ENCODE data around the gene DGAT2.

DGAT2 gene

DNA sequence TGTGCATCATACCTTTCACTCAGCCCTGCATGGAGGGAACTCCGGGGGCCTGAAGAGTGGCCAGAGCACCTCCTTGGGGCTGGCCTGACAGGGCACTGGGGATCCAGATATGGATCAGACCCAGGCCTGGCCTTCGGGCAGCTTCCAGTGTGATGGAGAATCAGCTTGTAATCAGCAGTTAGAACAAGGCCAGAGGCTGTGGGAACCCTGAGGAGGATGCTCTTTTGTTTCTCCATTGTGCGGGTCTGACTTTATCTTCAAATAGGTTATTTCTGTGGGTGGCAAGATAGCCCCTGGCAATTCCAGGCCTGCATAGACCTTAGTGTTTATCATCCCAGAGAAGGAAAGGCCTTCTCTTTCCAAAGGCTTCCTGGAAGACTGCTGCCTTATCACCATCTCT is 12.3 kb downstream of the DGAT2 start:
- no peak for DNase-seq (ENCODE audit: low read depth)

DNA sequence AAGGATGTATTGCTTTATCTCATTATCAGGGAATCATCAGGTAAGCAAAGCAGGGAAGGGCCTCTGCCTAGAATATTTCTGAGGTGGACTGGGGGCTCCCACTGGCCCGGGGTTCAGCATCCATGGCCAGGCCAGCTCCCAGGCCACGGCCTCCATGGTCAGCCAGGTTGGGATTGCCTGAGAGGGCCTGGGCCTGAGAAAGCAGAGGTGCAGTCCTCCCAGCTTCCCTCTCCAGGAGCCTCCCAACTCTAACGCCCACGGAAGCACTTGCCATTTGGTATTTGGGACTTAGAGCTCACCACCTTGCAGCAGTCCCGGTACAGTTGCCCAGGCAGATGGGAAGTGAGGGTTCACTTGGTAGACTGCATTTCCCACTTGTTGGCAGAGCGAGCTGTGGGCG is 12.7 kb downstream of the DGAT2 start:
- no peak for DNase-seq (ENCODE audit: low read depth)

DNA sequence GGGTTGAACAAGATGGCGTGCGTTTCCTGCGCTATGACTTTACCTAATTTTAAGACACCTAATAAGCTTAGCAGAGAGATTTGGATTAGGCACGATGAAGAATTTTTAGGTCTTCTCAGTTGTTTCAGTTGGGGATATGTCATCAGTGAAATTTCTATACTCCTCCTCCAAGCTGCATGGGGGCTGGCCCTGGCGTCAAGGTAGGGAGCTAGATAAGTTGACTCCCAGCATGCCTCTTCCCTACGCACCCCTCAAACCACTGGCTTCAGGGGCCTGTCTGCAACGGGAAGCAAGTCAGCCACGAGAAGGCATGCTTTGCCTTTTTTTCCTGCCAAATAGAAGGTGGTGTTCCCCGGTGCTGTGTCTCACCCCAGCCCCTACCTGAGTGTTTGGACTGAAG is 13.3 kb downstream of the DGAT2 start:
- DNase-seq (ENCODE audit: low read depth): no peak

DNA sequence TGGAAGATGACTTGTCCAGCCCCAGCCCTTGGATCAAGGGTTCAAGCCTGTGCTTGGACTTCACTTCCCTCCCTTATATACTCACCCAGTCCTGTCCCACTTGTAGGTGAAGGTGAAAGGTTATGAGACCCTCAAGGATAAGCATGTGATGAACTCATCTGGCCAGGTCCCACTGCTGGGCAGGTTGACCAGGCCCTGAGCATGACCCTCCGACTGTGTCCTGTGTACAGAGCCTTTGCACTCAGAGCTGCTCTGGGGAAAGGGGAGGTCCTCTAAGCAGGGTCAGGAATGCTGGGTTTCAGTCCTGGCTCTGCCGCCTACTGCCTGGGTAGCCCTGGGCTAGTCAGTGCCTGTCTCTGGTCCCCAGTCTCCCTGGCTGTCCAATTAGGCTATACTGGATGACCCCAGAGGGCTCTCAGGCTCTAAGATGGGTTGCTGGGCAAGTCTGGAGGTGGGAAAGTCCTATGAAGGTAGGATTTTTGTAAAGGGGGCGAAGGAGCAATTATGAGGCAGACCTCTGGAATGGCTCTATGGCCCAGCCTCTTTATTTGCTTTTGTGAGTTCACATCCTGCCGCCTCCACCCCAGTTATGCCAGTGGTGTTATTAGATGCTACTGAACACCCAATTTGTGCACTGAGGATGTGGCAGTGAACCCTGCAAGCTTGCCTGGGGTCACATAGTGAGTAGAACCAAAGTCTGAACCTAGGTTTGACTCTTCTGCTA is 14.1 kb downstream of the DGAT2 start:
- no peak for DNase-seq (ENCODE audit: low read depth)

DNA sequence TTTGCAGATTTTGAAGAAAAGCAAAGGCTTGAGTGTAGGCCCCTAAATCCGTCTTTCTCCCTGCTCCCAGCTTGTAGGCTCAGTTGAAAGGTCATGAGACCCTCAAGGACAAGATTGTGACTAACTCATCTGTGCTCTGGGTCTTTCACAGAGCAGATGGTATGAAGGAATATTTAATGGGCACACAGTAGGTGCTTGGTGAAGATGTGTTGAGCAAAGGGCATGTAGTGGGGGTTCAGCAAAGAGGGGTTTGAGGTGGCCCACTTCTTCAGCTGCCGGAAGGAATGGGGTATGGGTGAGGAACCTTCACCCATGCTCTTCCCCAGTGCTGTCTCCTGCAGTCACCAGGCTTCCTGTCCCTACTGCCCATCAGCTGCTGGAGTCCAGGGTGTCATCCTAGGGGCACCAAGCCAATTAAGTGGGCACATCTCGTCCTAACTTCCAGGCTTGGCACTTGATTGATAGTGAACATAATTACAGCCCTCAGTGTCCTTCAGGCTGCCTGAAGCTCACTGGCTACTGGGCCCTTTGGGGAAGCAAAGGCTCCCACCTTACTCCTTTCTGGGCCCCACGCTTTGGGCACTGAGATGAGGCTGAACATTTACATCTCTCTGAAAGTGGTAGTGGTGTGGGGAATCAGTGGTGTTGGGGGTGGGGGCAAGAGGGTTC is 15.0 kb downstream of the DGAT2 start:
- no peak for DNase-seq (ENCODE audit: low read depth)

DNA sequence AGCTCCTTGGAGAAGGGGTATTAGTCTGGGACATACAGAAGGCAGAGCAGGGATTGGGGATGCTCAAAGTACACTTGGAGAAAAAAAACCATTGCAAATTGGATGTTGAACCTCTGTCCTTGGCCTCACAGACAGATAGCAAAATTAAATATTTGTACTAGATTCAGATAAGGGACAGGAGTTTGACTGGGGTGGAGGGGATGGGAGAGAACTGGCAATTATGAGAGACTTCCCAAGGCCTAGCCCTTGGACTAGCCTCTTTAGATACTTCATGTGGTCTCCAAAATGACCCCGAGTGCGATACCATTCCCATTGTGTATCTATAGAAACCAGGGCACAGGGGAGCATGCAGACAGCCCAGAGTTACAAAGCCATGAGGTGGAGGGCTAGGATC is 15.5 kb downstream of the DGAT2 start:
- no peak for DNase-seq (ENCODE audit: low read depth)

DNA sequence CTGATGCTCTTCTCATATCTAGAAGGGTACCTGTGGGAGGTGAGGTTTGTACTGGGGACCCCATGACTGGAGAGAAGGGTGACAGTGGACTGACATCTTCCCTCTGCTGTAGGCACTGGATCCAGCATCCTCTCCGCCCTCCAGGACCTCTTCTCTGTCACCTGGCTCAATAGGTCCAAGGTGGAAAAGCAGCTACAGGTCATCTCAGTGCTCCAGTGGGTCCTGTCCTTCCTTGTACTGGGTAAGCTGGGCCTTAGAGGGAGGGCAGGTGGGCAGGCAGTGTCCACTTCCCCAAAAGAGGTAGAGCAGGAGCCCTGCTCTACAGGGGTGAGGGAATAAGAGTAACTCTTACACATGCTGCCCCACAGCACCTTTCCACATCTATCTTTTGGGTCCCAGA is 15.9 kb downstream of the DGAT2 start:
- DNase-seq (ENCODE audit: low read depth): no peak

DNA sequence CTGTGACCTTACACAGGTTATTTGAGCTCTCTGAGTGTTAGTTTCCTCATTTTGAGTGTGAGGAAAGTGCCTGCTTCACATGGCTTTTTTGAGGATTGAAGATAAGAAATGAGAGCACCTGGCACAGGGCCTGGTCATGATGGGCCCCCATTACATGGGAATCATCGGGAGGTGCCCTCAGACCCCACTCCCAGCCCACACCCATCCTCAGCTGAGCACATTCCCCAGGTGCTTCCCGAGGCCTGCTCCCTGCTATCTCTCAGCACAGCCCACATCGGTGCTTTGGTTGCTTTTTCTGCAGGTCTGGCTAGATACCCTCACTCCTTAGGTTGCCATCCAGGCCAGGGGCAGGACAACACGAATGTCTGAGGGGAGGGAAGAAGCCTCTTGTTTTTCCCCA is 16.6 kb downstream of the DGAT2 start:
- DNase-seq (ENCODE audit: low read depth): no peak

DNA sequence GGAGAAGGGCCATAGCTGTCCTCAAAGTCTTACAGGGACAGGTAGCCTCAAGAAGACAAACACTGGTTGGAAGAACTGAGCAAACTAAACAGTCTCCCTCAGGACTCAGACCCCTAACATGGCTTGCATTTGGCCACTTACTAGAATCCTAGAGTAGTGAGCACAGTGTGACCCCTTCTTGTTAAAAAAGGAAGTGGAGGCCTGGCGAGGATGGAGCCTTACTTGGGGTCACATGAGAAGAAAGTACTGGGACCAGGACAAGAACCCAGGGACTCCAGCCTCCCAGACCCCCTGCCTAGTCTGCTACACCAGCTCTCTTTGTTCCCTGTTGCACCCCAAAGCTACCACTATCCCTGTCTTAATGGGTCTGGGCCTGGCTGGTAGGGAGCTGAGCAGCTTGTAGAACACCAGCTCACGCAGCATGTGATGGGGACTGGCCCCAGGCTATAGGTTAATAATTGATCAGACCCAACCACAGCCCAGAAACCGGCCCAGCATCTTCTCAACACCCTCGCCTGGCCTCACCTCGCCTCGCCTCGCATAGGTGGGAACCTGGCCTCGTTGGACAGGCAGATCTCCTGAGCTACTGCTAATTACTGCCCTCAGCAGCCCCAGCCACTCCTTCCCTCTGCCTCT is 17.6 kb downstream of the DGAT2 start:
- no peak for DNase-seq (ENCODE audit: low read depth)

DNA sequence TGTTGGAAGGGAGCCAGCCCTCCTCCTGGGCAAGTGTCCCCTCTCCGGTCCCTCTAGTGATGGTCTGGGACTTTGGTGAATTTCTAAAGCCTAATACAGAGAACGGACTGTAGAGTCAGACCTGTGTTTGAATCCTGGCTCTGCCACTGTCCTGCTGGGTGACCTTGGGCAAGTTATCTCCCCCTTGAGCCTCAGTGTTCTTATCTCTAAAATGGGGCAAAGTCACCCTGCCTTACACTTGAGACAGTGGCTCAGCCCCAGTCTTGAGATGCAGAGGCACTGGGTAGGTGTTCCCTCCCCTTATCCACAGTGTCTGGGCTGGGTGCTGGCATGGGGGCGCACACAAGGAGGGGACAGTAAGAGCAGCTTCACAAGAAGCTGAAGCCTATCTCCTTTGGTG is 20.9 kb downstream of the DGAT2 start:
- DNase-seq (ENCODE audit: low read depth): no peak

DNA sequence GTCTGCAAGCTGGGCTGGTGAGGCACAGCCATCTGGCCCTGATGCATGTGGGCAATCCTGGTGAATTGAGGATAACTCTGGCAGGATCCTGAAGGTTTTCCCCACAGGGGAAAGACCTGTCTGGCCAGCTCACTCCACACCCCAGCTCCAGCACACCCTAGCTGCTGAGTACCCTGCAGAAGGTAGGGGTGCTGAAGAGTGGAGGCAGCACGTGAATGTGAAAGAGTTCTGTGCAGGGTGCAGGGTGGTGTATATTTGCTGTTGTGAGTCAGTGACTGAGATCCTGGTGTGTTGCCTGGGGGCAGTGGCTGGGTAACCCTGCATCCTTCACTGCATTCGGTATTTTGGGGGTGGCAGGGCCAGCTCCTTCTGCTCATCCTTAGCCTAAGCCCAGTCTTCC is 22.4 kb downstream of the DGAT2 start:
- no peak for DNase-seq (ENCODE audit: low read depth)

DNA sequence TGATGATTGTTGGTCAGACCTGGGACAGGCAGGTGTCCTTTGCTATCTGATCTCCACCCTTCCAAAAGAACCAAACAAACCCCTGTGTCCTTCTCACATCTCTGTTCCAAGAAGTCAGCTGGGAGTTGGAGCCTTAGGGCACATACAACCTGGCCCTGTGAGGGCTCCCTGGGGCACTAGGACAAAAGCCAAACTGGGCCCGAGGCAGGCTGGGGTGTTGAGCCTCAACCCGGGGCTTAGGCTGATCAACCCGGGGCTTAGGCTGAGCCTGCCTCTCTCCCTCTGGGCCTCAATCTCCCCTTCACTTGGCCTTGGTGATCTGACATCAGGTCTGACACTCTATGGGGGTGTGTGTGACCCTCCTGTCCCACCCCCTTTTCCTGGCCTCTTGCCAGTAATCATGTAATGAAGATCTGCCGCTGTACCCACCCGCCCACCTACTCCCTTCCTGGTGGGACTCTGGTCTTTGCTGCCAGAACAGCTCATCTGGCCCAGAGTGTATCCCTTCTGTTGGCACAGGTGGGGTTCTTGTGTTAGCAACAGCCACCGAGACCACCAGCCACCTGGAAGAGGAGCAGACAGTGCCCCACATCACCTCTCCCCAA is 23.7 kb downstream of the DGAT2 start:
- DNase-seq (ENCODE audit: low read depth): no peak

DNA sequence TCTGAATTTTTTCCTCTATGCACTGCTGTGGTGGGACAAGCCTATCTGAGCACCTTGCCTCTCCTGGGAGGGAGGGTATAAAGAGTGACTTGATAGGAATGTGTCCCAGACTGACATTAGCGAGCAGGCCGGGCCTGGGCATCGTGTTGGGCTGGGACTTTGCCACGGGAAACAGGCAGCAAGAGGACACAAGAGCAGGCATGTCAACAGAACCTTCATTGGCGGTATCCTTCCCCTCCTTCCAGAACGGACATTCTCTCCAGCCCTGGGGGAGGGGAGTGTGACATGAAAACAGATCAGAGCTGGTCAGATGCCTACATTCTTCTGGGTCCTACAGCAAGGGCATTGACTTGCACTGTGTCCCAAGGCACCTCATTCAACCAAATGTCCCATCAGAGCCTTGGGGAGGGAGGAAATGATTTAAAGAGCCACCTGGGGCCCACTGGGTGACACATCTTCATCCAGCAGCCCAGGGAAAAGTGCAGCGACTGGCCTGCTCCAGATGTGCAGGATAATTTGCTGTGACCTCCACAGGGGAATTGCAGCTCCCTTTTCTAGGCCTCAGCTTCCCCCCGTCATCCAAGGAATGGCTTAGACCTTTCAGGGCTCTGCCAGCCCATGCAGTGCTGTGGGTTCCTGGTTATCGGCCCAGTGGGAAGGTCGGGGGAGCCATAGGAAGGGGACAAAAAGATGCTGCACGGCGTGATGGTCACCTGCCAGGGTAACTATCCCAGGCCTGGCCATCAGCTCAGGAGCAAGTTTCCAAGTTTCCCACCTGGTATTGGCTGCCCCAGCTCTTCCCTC is 24.6 kb downstream of the DGAT2 start:
- no peak for DNase-seq (ENCODE audit: low read depth)

DNA sequence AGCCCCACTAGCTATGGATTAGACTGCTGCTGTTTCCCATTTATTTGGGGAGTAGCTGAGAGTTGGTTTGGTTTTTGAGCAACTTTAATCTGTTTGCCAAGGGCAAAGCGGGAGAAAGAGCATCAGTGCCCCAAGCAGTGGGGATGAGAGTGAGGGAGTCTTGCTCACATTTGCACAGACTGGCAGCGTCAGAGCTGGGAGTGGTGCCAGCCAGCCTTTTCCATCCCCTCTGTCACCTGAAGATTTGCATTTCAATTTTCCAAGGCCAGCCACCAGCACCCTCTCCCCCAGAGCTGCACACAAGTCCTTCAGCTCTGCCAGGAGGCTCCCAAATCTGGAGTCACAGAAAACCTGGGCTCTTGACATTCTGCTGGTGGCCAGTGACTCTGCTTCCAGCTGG is 25.4 kb downstream of the DGAT2 start:
- DNase-seq (ENCODE audit: low read depth): no peak

DNA sequence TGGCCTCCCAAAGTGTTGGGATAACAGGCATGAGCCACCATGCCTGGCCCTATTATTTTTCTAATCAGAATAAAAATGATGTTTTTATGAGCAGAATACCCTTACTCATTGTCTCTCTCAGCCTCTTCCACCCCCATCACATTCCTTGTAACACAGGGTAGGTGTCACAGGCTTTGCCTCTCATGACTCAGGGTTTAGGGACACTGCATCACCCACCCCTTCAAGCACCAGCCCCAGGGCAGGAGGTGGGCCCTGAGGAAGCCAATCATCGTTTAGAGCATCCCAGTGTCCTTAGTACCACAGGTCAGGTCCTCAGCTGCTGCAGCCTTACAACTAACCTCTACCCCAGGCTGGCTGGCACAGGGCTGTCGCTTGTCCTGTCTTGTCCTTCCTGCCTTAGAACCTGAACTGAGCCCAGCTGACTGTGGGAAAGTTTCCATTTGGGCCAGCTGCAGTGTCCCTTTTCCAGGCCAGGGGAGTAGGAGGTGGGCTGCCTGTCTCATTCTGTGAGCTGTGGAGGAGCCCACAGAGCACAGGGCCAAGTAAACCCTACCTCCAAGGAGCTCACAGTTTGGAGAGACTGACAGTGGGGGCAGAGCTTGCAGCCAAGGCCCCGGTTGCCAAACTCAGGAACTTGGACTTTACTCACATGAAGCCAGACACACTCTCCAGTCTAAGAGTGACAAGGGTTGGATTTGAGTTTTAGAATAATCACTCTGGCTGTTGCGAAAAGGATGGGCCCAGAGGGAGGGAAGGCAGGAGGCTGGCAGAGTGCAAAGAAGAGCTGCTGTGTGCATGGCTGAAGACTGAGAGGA is 26.9 kb downstream of the DGAT2 start:
- no peak for DNase-seq (ENCODE audit: low read depth)

DNA sequence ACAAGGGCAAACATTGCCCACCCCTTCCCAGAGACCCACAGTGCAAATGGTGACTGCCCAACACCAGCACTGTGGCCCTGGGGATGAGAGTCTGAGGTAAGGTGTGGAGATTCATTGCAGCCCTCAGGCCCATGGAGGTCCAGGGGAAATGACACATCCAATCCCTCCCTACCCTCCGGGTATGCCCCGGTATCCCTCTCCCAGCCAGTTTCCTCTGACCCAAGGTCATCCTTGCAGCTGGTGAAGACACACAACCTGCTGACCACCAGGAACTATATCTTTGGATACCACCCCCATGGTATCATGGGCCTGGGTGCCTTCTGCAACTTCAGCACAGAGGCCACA is 27.5 kb downstream of the DGAT2 start:
- DNase-seq (ENCODE audit: low read depth): no peak

DNA sequence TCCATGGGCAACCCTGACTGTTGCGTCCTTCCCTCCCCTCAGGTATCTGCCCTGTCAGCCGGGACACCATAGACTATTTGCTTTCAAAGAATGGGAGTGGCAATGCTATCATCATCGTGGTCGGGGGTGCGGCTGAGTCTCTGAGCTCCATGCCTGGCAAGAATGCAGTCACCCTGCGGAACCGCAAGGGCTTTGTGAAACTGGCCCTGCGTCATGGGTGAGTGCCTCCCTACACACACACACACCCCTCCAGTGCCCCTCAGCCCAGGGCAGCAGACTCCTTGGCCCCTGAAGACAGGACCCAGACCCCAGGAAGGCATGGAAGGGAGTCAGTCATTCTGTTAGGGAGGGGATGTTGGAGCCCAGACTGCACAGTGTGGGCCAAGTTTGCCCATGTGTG is 28.5 kb downstream of the DGAT2 start:
- no peak for DNase-seq (ENCODE audit: low read depth)

DNA sequence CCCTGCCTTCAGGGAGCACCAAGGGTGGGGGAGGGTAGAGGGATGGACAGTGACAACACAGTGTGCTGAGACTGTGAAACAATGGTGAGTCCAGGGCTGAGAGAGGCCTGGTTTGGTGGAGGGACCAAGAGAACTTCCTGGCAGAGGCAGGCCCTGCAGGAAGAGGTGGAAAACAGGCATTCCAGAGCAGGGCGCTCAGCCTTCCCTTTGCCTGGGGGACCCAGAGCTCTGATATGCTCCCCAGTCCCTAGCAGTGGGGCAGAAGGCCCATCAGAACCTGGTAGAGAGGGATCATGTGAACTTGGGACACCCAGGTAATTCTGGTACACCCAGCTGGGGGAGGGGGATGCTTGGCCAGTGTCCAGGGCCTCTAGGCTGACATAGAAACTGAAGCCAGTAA is 29.2 kb downstream of the DGAT2 start:
- DNase-seq (ENCODE audit: low read depth): no peak

DNA sequence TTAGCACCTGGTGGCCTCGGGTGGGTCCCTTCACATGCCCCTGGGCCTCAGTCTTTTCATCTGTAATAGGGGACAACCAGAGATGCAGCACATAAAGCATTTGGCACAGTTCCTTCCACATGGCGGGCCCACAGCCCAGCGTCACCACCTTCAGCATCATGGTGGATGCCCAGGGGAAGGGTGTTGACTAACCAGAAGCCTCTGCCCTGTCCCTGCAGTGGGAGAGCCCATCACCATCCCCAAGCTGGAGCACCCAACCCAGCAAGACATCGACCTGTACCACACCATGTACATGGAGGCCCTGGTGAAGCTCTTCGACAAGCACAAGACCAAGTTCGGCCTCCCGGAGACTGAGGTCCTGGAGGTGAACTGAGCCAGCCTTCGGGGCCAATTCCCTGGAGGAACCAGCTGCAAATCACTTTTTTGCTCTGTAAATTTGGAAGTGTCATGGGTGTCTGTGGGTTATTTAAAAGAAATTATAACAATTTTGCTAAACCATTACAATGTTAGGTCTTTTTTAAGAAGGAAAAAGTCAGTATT is 31.6 kb downstream of the DGAT2 start:
- DNase-seq (ENCODE audit: low read depth): no peak

DNA sequence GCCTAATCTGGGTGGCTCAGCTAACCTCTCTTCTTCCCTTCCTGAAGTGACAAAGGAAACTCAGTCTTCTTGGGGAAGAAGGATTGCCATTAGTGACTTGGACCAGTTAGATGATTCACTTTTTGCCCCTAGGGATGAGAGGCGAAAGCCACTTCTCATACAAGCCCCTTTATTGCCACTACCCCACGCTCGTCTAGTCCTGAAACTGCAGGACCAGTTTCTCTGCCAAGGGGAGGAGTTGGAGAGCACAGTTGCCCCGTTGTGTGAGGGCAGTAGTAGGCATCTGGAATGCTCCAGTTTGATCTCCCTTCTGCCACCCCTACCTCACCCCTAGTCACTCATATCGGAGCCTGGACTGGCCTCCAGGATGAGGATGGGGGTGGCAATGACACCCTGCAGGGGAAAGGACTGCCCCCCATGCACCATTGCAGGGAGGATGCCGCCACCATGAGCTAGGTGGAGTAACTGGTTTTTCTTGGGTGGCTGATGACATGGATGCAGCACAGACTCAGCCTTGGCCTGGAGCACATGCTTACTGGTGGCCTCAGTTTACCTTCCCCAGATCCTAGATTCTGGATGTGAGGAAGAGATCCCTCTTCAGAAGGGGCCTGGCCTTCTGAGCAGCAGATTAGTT is 32.3 kb downstream of the DGAT2 start:
- no peak for DNase-seq (ENCODE audit: low read depth)

Measured in GM04504 (cell line).